ENCODE results near the gene CSAD.
"Not testable (repeated sequence)": the region's sequence is repeated elsewhere in the genome, so short reads cannot be mapped to it uniquely, and the experiment has no call there.

The CSAD gene

DNA sequence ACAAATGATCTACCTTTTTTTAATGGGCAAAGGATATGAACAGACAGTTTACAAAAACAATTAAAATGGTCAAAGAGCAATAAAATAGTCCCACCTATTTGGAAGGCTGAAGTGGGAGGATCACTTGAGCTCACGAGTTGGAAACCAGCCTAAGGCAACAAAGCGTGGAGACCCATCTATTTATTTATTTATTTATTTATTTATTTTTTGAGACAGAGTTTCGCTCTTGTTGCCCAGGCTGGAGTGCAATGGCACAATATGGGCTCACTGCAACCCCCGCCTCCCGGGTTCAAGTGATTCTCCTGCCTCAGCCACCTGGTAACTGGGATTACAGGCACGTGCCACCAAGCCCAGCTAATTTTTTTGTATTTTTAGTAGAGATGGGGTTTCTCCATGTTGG is 3.3 kb downstream of the CSAD start:
- not testable (repeated sequence) for DNase-seq

DNA sequence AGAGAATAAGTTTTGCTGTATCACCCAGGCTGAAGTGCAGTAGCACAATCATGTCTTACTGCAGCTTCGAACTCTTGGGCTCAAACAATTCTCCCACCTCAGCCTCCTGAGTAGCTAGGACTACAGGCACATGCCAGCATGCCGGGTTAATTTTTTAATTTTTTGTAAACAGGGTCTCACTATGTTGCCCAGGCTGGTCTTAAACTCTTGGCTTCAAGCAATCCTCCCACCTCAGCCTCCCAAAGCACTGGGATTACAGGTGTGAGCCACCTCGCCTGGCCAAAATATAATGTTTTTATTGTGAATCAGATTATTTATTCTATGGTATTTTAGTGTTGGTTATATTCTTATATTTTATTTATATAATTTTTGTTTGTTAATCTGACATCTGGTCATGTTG is 4.0 kb downstream of the CSAD start:
- no peak for DNase-seq

GRCh38 chr12:53174881-53175491 is 5.7 kb downstream of the CSAD start:
- DNase-seq: peak; percentile 42

DNA sequence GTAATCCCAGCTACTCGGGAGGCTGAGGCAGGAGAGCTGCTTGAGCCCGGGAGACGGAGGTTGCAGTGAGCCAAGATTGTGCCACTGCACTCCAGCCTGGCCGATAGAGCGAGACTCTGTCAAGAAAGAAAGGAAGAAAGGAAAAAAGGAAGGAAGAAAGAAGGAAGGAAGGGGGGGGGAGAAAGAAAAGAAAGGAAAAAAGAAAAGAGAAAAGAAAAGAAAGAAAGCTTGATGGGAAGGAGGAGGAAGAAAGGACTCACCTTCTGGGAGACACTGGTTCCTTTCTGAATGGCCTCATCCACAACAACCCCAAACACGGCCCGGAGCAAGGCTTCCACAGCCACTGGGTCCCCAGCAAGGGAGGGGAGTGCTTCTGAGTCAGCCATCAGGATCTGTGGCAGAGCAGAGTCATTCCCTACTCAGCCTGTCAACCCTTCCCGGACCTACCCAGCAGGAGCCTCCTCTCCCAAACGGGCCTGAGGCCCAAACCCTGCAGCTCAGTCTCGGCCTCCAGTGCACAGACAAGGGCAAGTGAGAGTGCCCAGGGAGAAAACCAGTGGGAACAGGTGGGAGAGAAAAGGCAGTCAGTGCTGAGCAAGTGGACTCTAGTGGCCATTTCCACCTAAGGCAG is 7.5 kb downstream of the CSAD start:
- no peak for DNase-seq

DNA sequence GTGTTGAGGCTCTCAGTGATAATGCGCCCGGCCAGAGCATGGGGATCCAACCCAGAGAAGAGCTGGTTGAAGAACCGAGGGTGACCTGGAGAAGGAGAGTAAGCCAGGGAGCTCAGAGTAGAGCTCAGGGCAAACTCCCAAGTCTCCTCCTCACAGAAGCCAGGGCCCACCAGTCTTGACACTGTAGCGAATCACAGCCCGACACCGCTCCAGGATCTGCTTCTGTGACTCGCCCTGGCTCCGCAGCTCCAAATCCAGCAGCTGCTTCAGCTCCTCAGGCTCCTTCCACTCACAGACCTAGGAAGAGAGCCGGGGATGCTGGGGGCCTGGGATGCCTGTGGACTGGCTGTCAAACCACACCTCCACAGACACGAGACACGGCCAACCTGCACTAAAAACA is 8.4 kb downstream of the CSAD start:
- DNase-seq: no peak

- DNase-seq: no peak
Measured at GRCh38 chr12:53171725-53172329, 8.9 kb downstream of the CSAD start.

DNA sequence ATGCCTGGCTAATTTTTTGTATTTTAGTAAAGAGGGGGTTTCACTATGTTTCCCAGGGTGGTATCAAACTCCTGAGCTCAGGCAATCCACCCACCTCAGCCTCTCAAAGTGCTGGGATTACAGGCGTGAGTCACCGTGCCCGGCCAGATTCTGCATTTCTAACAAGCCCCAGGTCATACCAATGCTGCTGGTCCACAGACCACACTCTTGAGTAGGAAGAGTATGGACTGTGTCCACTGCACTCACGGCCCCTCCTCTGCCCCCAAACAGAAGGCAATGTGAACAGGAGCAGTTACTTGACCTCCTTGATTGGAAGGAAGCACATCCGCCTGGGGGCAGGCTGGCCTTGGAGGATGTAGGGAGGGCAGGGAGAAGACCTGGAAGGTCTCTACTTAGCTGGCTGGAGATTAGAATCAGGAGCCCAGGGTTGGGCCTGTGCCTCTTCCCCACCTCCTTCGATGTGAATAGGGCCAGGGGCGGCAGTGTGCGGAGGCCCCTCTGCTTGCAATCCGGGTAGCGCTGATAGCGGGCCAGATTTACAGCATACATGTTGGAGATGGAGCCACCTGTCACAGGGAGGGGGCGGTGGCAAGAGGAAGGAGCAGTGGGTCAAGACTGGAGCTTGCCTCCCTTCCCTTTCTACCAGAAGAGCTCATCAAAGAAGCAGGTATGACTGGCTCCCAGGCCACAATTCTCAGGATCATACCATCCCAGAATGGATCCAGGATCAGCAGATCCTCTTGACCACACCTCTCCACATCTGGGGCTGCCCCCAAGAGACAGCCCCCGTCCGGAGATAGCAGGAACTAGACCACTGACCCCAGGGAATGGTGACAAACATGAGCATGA is 9.6 kb downstream of the CSAD start:
- DNase-seq: no peak

GRCh38 chr12:53170215-53170614 is 10.5 kb downstream of the CSAD start:
- no peak for DNase-seq

GRCh38 chr12:53169644-53170043 is 11.1 kb downstream of the CSAD start:
- DNase-seq: no peak

DNA sequence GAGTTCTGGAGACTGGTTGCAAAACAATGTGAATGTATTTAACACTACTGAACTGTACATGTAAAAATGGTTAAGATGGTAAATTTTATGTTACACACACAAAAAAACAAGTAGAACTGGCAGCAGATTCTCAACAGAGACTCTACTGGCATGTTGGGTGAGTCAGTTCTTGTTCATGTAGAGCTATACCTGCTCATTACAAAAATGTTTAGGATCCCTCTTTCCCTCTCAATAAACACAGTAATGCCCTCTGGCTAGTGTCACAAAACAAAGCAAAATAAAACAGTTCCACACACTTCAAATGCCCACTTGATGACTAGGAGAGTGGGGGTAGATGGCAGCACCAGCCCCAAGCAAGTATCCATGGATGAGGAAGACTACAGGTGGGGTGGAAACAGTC is 13.9 kb downstream of the CSAD start:
- DNase-seq: no peak

DNA sequence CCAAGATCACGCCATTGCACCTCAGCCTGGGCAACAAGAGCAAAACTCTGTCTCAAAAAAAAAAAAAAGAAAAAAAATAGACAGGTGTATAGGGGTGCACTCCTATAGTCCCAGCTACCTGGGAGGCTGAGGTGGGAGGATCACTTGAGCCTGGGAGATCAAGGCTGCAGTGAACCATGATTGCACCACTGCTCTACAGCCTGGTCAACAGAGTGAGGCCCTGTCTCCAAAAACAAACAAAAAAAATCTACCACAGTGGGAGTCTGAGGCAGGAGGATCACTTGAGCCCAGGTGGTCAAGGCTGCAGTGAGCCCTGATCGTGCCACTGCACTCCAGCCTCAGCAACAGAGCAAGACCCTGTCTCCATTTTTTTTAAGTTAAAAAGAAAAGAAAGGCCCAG is 17.7 kb downstream of the CSAD start:
- DNase-seq: not testable (repeated sequence)

GRCh38 chr12:53161119-53161911 is 19.4 kb downstream of the CSAD start:
- DNase-seq: no peak

DNA sequence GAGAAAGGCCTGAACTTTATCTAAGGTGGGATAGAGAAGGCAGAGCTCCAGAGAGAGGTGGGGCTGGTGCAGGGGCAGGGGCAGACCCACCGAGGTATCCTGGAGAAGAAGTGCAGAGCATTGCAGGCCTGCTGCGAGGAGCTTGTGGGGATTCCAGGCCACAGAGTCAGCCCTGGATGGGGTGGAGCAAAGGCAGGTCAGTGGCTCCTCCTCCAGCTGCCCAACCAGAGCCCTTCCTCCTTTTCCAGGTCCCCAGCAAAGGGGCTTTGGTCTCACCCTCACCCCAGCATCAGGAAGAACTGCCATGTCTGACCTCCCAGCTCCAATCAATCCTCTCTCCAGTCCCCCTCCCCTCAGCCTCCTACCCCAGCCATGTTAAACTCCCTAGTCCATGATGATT is 20.1 kb downstream of the CSAD start:
- no peak for DNase-seq

DNA sequence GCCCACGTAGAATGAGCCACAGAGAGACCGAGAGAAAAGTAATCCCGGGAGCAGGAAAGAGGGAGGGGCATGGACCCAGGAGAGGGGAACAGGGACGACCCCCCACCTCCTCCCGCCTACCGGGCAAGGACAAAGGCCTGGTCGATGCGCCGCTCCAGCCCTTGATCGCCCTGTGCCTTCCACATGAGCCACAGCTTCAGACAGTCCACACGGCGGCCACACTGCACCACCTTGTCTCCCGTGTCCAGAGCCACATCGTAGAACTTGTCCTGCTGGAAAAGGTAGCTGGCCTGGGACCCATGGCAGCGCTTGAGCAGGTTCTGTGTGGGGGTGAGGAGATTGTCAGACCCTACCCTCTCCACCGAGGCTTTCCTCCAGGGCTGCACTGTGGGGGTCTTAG is 20.7 kb downstream of the CSAD start:
- no peak for DNase-seq

DNA sequence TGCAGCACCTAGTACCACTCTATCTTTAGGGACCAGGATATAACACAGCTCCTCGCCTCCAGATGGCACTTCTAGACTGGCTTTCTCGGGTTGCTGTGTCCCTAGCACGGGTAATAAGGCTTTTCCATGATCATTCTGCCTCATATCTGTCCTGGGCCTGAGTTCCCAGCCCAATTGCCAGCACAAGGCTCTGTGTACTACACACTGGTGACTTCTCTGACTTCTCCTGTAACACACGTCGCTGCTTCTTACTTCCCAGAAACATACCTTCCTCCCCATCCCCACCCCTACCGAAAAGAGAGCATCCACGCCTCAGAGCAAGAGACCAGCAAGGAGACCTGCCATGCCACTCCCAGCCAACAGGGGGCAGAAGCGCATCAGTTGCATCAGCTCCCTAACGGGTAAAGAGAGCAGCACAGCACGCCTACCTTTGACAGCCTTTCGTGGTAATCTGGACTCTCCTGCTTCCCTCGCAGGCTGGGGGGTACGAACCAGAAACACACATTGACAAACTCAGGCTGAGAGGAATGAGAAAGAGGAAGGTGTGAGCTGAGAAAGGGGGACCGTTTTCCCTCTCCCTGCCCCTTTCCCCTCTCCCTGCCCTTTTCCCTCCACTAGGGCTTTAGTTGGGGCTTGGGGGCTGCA is 21.4 kb downstream of the CSAD start:
- DNase-seq: peak; percentile 83

DNA sequence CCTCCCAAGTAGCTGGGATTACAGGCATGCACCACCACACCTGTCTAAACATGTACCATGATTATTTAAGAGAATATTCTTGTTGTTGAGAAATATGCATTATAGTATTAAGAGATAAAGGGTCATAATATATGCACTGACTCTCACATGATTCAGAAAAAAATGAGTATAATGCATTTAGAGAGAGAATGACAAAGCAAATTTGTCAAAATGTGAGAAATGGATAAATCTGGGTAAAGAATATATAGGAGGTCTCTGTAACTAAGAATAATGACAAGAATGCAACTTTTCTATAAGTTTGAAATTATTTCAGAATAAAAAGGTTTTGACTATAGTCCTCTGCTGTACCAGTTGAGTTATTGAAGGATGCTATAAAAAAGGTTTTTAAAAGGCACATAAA is 28.3 kb downstream of the CSAD start:
- no peak for DNase-seq

DNA sequence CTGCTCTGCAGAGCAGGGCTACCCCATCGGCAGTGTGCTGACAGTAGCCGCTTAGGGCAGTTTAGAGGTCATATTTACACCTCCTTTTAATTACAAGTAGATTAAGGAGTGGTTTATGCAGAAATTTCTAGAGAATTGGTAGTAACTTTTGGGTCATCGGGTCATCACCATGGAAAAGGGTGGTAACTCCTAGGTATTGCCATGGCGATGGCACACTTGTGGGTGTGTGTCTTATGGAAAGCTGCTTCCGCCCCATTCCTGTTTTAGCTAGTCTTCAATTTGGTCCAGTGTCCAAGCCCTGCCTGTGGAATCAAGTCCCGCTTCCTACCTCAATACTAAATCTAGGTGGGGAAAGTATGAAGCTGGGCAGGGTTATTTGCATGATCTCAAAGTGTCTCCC is 29.7 kb downstream of the CSAD start:
- DNase-seq: no peak

DNA sequence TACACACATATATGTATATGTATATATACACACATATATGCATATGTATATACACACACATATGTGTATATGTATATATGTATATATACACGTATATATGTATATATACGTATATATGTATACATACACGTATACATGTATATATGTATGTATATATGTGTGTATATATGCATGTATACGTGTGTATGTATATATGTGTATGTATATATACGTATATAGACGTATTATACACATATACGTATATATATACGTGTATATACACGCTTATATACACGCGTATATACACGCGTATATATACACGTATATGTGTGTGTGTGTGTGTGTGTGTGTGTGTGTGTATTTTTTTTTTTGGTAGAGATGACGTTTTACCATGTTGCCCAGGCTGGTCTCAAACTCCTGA is 33.1 kb downstream of the CSAD start:
- DNase-seq: no peak

DNA sequence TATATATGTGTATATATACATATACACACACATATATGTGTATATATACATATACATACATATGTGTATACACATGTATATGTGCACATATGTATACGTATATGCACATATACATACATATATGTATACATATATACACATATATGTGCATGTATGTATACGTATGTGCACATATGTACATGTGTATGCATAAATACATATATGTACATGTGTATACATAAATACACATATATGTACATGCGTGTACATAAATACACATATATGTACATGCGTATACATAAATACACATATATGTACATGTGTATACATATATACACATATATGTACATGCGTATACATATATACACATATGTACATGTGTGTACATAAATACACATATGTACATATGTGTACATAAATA is 33.5 kb downstream of the CSAD start:
- DNase-seq: no peak

DNA sequence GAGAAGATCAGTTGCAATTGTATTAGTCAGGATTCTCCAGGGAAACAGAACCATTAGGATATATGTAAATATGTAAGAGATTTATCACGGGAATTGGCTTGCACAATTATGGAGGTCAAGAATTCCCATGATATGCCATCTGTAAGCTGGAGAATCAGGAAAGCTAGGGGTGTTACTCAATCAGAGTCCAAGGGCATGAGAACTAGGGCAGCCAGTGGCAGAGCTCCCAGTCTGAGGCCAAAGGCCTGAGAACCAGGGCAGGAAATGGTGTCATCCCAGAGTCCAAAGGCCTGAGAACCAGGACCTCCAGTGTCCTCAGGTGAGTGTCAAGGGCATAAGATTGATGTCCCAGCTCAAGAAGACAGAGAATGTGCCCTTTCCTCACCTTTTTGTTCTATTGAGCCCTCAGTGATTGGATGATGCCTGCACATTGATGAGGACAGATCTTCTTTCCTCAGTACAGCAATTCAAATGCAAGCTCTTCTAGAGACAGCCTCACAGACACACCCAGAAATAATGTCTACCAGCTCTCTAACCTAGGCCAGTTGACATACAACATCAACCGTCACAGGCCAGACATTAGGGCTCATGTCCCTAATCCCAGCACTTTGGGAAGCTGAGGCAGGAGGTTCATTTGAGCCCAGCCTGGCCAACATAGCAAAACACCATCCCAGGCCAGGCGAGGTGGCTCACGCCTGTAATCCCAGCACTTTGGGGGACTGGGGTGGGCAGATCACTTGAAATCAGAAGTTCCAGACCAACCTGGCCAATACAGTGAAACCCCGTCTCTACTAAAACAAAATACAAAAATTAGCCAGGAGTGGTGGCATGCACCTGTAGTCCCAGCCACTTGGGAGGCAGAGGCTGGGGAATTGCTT is 35.1 kb downstream of the CSAD start:
- no peak for DNase-seq

GRCh38 chr12:53143355-53143754 is 37.4 kb downstream of the CSAD start:
- no peak for DNase-seq

Data from suppressor macrophage treated with lipopolysaccharide for 4 hours (primary cell).